Measurements from ENCODE around the gene UBAC2.

GRCh38 chr13:99374169-99374991, 173.7 kb downstream of the UBAC2 start:
- TF ChIP-seq CTCF (IDR thresholded peaks at IDR 0.05; ENCODE audit: poor library complexity) (no peak), EZH2phosphoT487 (IDR thresholded peaks at IDR 0.05; ENCODE audit: low read depth, severe bottlenecking, unreplicated experiment) (no peak), EZH2 (IDR thresholded peaks at IDR 0.05; ENCODE audit: borderline replicate concordance) (no peak)

All from hepatocyte (in vitro differentiated cells).